ENCODE data around the gene COL19A1. TPM values are rescaled to one million over a fixed set of nuclear protein-coding genes. Genes with fewer than 3 reads are reported as not detected.
"Not testable (repeated sequence)": the region's sequence is repeated elsewhere in the genome, so short reads cannot be mapped to it uniquely, and the experiment has no call there.

Gene COL19A1
- polyA plus RNA-seq, 5 donors = 0.37 to 0.85 (median 0.60) TPM

GRCh38 chr6:69965974-69966373 is 99.6 kb downstream of the COL19A1 start:
- DNase-seq = not testable (repeated sequence)

- DNase-seq = no peak
These were observed 106.8 kb downstream of the COL19A1 start for GRCh38 chr6:69973138-69973537.

DNA sequence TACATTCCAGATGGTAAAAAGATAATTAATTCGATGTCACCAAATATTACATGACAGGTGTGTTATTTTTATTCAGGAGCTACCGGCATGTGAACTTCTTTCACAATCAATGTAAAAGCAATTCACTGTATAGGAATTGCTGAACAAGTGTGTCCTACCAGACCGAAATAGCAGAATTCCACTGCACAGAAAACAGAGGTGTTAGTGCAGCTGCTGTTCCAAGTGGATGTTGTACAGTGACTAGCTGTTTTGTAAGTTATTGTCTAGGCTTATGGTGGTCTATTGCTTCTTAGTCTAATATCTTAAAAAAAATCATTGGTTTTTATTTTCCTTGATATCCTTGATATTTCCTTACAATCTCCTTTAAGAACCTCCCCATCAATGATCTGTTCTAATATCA is 107.4 kb downstream of the COL19A1 start:
- no peak for DNase-seq

GRCh38 chr6:69974193-69974592 is 107.8 kb downstream of the COL19A1 start:
- DNase-seq = no peak

DNA sequence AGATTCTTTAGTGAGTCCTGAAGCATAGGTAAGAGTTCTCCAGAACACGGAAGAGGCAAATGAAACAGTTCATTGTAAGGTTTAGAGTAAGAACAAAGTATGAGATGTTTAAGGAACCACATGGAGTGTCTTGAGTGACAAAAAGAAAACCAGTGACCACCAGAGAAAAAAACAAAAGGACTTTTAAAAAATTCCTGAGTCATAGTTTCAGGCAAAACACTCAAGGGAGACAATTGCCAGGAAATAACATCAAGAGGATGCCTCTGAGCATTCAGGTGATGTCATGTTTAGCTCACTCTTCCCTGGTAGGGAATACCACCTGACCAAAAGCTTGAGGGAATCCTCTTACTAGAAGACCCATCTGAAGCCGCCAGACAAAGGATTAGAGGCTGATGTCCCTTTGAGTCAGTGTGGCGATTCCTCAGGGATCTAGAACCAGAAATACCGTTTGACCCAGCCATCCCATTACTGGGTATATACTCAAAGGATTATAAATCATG is 110.3 kb downstream of the COL19A1 start:
- DNase-seq = no peak

- DNase-seq = no peak
These were observed 114.3 kb downstream of the COL19A1 start for GRCh38 chr6:69980624-69981023.

DNA sequence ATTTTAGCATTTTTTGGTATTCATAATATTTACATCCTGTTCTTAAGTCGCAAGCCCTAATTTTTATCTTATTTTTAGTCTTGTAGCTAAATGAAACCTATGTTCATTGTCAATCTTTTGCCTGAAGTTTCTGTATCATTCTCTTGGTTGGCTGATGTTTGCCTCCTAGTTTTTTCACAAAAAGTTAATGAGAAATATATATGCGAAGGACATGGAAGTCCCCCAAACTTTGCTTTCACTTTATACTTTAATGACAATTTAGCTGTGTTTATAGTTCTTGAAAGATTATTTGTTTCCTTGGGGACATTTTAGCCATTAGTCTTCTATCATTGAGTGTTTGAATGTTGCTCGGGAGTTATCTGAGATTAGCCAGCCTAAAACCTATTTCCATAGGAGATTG is 118.2 kb downstream of the COL19A1 start:
- DNase-seq = no peak

- no peak for DNase-seq
These were observed 118.8 kb downstream of the COL19A1 start for GRCh38 chr6:69985180-69985579.

DNA sequence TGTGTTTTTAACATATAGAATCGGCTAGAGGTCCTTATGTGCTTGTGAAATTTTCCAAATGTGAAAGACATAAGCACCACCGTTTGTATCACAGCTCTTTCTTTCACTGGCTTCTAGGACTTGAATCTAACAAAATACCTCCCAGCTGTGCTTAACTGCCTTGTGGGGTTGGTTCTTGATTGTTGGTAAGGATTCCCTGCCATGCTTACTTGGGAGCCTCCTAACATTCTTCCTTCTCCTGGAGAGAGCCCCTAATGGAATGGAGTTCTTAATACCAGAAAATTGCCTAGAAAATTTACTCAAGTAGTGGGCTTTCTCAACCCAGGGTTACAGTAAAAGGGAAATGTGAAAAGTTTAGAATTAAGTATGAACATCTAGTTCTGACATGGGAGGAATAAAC is 121.2 kb downstream of the COL19A1 start:
- no peak for DNase-seq

- DNase-seq = no peak
These were observed 122.2 kb downstream of the COL19A1 start for GRCh38 chr6:69988458-69989126.

- no peak for DNase-seq
These were observed 127.9 kb downstream of the COL19A1 start for GRCh38 chr6:69994251-69994650.

GRCh38 chr6:70008189-70008588 is 141.8 kb downstream of the COL19A1 start:
- no peak for DNase-seq

GRCh38 chr6:70010339-70010738 is 144.0 kb downstream of the COL19A1 start:
- not testable (repeated sequence) for DNase-seq

DNA sequence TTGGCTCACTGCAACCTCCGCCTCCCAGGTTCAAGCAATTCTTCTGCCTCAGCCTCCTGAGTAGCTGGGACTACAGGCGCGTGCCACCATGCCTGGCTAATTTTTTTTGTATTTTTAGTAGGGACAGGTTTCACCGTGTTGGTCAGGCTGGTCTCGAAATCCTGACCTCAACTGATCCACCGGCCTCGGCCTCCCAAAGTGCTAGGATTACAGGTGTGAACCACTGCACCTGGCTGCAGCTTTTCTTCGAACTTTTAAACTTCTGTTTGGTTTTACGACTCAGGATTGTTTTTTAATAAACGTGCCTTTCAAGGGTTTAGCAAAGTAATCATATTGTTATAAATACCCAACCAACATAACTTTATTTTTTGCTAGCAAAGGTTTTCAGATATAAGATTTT is 156.8 kb downstream of the COL19A1 start:
- DNase-seq = not testable (repeated sequence)

DNA sequence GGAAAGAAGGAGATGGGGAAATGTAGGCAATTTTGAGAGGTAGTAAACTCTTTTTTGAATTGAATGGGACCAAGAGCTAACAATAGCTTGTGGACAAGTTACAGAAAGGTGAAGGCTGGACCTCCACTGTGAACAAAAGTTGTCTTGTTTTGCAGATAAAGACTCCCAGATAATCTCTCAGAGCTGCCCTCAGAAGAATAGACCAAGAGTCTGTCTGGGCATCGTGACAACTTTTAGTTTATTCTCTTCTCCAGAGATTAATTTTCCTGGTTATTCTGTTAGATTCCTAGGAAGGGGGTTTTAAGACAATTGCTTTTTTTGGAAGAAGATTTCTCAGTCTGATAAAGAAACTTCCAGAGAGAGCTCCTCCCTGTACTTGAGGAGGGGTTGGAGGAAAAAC is 161.9 kb downstream of the COL19A1 start:
- no peak for DNase-seq

DNA sequence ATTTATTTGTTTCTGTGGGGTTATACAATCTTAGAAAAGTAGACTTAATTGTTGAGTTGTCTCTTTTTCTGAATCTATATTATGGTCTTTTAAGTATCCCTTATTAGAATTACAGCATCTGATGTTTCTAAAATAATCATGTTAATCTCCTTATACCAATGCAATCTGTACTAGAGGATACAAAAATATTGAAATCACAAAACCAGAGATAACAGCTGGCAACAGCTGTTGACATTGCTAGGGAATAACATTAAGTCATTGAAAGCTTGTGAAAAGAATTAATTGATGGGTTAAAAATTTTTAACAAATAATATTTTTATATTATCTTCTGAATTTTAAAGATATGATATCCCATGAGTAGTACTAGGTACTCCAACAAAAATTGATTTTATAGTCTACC is 162.6 kb downstream of the COL19A1 start:
- peak; percentile 56 to 57 for DNase-seq

DNA sequence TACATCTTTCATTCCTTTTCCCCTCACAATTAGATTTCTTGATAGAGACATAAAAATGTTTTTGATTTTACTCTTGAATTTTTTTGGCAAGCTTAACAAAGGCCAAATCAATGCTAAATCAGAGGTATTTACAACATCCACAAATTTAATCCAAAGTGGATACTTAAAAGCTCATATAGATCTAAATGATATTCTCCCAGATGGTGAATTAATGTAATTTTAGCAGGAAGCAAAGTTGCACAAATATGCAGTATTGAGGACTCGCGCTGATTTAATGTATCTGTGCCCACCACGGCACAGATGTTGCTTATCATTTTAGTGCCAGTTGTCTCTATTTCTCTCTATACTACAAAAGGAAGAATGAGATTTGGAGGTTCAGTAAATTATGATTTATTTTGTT is 167.4 kb downstream of the COL19A1 start:
- DNase-seq = no peak

DNA sequence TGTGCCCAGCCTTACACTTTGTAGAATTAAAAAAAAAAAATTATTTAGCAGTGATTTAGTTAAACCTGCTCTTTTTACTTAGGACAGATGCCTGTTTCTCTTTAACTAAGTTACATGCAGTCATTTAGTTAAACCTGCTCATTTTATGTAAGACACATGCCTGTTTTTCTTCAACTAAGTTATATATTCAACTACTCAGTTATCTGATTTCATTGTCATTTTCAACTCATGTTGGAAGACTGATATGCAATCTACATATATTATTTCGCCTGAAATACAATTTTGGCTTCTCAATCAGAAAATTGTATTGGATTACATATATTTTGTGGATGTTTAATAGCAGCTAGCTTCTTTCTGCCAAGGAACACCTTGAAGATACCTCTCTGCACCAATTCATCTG is 171.1 kb downstream of the COL19A1 start:
- DNase-seq = no peak

- no peak for DNase-seq
These were observed 174.4 kb downstream of the COL19A1 start for GRCh38 chr6:70040766-70041165.

- no peak for DNase-seq
These were observed 175.1 kb downstream of the COL19A1 start for GRCh38 chr6:70041411-70041810.

- DNase-seq = no peak
These were observed 179.1 kb downstream of the COL19A1 start for GRCh38 chr6:70045413-70045812.

GRCh38 chr6:70051197-70052124 is 185.1 kb downstream of the COL19A1 start:
- no peak for DNase-seq
